Nephron progenitor cell (in vitro differentiated cells): ENCODE results near the gene DCTD.
A peak's percentile ranks its signal among the peaks of the same experiment; 100 is the strongest.

Source experiments
- DNase-seq: peaks from one replicate; pipeline ENCODE4 v3.0.0; 2021
- H3K27ac Mint-ChIP-seq: 2 replicates; pipeline ENCODE4 v1.8.0; 2021; ENCODE audit warnings: mild to moderate bottlenecking, moderate library complexity, mixed read lengths
- H3K27me3 Mint-ChIP-seq: 2 replicates; pipeline ENCODE4 v1.8.0; 2021; ENCODE audit warnings: mild to moderate bottlenecking, low read depth, mixed read lengths; ENCODE audit not compliant: poor library complexity
- H3K36me3 Mint-ChIP-seq: 2 replicates; pipeline ENCODE4 v1.8.0; 2021; ENCODE audit warnings: low read depth, mixed read lengths
- H3K4me1 Mint-ChIP-seq: 2 replicates; pipeline ENCODE4 v1.8.0; 2021; ENCODE audit warnings: mixed read lengths
- H3K4me3 Mint-ChIP-seq: 2 replicates; pipeline ENCODE4 v1.8.0; 2021; ENCODE audit warnings: mild to moderate bottlenecking, moderate library complexity, mixed read lengths
- H3K9me3 Mint-ChIP-seq: 2 replicates; pipeline ENCODE4 v1.8.0; 2021; ENCODE audit warnings: mild to moderate bottlenecking, moderate library complexity, mixed read lengths
- CTCF ChIP-seq: fragments of 200-600 bp; sonication (generic); IDR thresholded peaks from 2 replicates; pipeline ENCODE4 v1.5.0; 2021; ENCODE audit warnings: antibody characterized with exemption

The DCTD gene

GRCh38 chr4:182895791-182896292 lies 21.3 kb downstream of the DCTD start:
- no peak for TF ChIP-seq CTCF
- Mint-ChIP-seq H3K9me3 (no peaks in the 10 kb centered on the region), H3K4me3 (no peak overlapping the region), H3K27me3 (no peaks in the 10 kb centered on the region), H3K4me1 (peaks cover 64% of the 10 kb centered on the region), H3K27ac (peak overlapping the region; percentile 92), H3K36me3 (peaks cover 67% of the 10 kb centered on the region)
- DNase-seq, result no peak

GRCh38 chr4:182894681-182895275 lies 22.4 kb downstream of the DCTD start:
- no peak for DNase-seq
- TF ChIP-seq CTCF, result no peak
- Mint-ChIP-seq H3K9me3 (no peaks in the 10 kb centered on the region), H3K27me3 (no peaks in the 10 kb centered on the region), H3K27ac (peak overlapping the region; percentile 69), H3K4me1 (peaks cover 64% of the 10 kb centered on the region), H3K36me3 (peaks cover 67% of the 10 kb centered on the region), H3K4me3 (no peak overlapping the region)

DNA sequence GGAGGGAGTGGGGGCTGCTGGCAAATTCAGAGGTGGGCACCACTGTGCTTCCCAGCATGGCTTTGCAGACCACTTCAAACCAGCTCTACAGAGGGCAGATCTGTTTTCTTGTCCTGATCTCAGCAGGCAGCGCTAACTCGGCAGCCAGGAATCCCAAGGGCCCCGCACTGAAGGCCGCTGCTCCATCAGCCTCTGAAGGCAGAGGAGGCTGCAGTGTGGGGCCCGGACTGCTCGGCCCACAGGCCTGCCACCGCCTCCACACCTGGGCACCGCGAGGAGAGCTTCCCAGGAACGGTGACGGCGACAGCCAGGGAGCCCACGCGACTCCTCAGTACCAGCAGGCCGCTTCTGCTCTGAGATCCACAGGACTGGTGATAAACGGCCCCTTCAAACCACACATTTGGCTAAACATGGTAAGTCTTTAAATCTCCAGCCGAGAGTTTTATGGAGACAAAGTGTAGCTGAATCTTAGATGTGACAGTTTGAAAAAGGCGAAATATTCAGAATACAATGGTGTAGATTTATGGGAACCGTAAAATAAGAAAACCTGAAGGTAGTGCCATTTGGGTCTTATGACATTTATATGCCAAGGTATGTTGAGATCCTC lies 23.6 kb downstream of the DCTD start:
- H3K27ac Mint-ChIP-seq, result peak overlapping the region; percentile 17
- H3K9me3 Mint-ChIP-seq, result no peaks in the 10 kb centered on the region
- no peak for TF ChIP-seq CTCF
- H3K4me3 Mint-ChIP-seq, result no peak overlapping the region
- peaks cover 75% of the 10 kb centered on the region for H3K36me3 Mint-ChIP-seq
- no peak for DNase-seq
- H3K4me1 Mint-ChIP-seq, result peaks cover 56% of the 10 kb centered on the region
- H3K27me3 Mint-ChIP-seq, result no peaks in the 10 kb centered on the region

GRCh38 chr4:182893047-182893446 lies 24.1 kb downstream of the DCTD start:
- peaks cover 81% of the 10 kb centered on the region for H3K36me3 Mint-ChIP-seq
- TF ChIP-seq CTCF, result no peak
- no peaks in the 10 kb centered on the region for H3K9me3 Mint-ChIP-seq
- H3K4me3 Mint-ChIP-seq, result no peak overlapping the region
- DNase-seq, result no peak
- H3K27me3 Mint-ChIP-seq, result no peaks in the 10 kb centered on the region
- H3K27ac Mint-ChIP-seq, result peak overlapping the region; percentile 17
- peaks cover 50% of the 10 kb centered on the region for H3K4me1 Mint-ChIP-seq

DNA sequence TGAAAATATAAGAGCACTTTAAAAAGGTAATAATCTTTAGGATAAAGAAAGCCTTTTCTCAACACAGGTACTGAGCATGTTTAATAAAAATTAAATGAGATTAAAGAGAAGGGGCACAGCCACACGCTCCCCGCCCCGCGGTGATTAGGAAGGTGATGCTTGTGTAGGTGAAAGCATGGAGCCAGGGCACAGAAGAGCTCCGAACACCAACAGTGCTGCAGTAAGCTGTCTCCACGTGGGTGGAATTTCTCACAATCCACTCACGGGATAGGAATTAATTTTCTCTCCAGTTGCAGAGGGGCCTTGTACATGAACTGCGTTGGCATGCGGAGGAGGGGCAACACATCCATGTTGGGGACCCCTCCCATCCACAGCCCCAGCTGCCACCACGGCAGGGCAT lies 27.0 kb downstream of the DCTD start:
- DNase-seq, result no peak
- H3K36me3 Mint-ChIP-seq, result peaks cover 92% of the 10 kb centered on the region
- no peak overlapping the region for H3K4me3 Mint-ChIP-seq
- H3K4me1 Mint-ChIP-seq, result peaks cover 25% of the 10 kb centered on the region
- TF ChIP-seq CTCF, result no peak
- peak overlapping the region; percentile 83 for H3K27ac Mint-ChIP-seq
- peaks cover 19% of the 10 kb centered on the region for H3K9me3 Mint-ChIP-seq
- no peaks in the 10 kb centered on the region for H3K27me3 Mint-ChIP-seq

DNA sequence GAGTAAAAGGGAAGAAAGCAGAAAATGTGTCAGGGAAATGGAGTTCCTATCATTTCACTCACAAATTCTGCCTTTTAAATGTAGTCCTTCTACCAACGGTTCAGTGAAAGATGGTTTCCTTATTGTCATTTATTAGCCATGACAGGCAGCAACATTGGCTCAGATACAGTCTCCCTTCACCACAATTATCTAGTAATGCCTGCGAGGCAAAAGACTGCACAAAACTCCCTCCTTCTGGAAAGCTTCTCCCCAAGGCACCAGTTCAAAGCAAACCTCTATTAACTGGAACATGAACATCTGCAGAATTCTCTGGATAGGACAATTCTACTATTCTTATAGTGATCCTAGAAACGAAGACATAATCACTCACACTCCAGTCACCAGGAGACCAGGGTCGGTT lies 28.3 kb downstream of the DCTD start:
- TF ChIP-seq CTCF, result no peak
- H3K4me3 Mint-ChIP-seq, result no peak overlapping the region
- H3K36me3 Mint-ChIP-seq, result peaks cover 92% of the 10 kb centered on the region
- H3K27ac Mint-ChIP-seq, result peak overlapping the region; percentile 55
- peaks cover 12% of the 10 kb centered on the region for H3K4me1 Mint-ChIP-seq
- peaks cover 32% of the 10 kb centered on the region for H3K9me3 Mint-ChIP-seq
- no peaks in the 10 kb centered on the region for H3K27me3 Mint-ChIP-seq
- DNase-seq, result no peak
